AG09319 (cell line): ENCODE measurements around the gene PVALB.

Experiments used
- DNase-seq: peaks from one replicate; pipeline ENCODE4 v3.0.0-alpha.2; 2010; ENCODE audit warnings: low read depth; ENCODE audit errors: extremely low read depth
- TF ChIP-seq, protein P1 (sequence below): IDR thresholded peaks from 2 replicates; pipeline ENCODE4 v1.5.1; 2011; ENCODE audit warnings: low read depth, mild to moderate bottlenecking, inconsistent platforms, low read length, moderate library complexity

The PVALB gene

GRCh38 chr22:36855478-36855877, 38.6 kb upstream of the PVALB start:
- TF ChIP-seq, protein P1, sequence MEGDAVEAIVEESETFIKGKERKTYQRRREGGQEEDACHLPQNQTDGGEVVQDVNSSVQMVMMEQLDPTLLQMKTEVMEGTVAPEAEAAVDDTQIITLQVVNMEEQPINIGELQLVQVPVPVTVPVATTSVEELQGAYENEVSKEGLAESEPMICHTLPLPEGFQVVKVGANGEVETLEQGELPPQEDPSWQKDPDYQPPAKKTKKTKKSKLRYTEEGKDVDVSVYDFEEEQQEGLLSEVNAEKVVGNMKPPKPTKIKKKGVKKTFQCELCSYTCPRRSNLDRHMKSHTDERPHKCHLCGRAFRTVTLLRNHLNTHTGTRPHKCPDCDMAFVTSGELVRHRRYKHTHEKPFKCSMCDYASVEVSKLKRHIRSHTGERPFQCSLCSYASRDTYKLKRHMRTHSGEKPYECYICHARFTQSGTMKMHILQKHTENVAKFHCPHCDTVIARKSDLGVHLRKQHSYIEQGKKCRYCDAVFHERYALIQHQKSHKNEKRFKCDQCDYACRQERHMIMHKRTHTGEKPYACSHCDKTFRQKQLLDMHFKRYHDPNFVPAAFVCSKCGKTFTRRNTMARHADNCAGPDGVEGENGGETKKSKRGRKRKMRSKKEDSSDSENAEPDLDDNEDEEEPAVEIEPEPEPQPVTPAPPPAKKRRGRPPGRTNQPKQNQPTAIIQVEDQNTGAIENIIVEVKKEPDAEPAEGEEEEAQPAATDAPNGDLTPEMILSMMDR: no peak
- no peak for DNase-seq

- no peak for DNase-seq
- TF ChIP-seq, protein P1: peak; percentile 46
Measured at GRCh38 chr22:36853407-36854099, 36.7 kb upstream of the PVALB start.

DNA sequence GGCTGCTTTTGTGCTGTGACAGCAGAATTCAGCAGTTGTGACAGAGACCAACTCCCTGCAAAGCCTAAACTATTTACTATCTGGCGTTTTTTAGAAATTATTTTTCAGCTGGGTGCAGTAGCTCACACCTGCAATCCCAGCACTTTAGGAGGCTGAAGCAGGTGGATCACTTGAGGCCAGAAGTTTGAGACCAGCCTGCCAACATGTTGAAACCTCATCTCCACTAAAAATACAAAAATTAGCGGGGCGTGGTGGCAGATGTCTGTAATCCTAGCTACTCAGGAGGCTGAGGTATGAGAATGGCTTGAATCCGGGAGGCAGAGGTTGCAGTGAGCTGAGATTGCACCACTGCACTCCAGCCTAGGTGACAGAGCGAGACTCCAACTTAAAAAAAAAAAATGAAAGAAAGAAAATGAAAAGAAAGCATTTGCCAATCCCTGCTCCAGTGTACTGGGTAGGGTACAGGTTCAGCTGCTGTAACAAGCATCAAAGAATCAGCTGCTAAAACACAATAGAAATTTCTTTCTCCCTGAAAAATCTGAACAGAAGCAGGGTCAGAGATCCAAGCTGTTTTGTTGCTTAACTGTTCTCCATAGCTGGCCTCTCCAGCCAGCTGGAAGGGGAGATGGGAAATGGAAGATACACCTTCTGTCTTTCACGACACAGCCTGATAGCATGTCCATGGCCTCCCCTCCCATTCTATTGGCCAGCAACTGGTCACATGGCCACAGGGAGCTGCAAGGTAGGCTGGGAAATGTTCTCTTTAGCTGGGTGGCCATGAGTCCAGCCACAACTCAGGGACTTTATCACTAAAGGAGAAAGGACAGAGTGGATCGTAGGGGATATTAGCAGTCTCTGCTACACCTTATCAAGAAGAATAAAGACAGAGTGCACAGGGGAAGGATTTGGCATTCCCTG, 35.5 kb upstream of the PVALB start:
- TF ChIP-seq, protein P1: no peak
- DNase-seq: no peak

DNA sequence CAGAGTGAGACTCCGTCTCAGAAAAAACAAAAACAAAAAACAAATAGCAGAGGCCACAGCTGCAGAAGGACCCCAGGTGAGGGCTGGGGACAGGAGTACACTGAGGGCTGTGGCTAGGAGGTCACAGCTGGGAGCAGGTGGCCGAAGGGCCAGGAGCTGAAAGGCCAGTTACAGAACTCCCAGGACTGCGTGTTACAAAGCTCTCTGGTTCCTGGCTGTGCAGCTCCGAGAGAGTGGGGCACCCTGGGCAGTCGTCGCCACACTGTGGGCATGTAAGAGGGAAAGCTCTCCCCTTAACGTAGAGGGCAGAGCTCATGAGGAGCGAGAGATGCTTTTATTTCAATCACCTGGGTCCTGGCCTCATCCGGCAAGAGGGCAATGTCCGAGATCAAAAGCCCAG, 33.8 kb upstream of the PVALB start:
- TF ChIP-seq, protein P1: no peak
- DNase-seq: no peak

GRCh38 chr22:36850056-36850455, 33.2 kb upstream of the PVALB start:
- TF ChIP-seq, protein P1: no peak
- no peak for DNase-seq

DNA sequence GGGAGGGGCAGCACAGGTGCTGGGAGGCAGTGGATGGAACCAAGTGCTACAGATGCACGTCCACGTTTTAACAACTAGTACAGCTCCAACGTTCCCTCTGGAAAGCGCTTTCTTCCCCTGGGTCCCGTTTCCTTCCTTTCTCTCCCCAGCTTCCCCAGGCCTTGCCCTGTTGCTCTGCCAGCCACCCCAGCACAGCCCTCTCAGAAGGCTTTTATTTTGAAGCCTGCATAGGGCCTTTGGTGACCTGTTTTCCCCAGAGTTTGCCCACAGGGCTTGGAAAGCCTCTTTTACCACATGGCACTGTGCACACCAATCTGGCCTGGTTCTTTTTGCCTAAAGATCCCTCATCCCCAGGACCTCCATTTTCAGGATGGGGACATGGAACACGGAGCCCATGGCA, 30.1 kb upstream of the PVALB start:
- TF ChIP-seq, protein P1: no peak
- no peak for DNase-seq

DNA sequence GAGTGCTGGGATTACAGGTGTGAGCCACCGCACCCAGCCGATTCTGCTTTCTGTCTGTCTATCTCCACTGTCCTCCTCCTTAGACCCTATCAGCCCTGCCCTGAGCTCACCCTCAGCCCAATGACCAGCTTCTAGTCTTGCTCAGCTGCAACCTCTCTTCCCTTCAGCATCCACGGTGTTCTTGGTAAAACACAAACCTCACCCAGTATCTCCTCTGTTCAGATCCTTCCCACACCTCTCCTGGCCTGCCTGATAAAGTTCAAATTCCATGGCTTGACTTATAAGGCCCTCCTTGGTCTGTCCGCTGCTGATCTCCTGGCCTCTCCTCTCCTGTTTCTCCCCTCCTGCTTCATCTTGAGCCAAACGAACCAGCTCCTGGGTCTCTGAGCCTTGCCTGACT, 29.4 kb upstream of the PVALB start:
- TF ChIP-seq, protein P1: no peak
- DNase-seq: no peak
